Measurements from ENCODE around the gene PTPRF.

The PTPRF gene

DNA sequence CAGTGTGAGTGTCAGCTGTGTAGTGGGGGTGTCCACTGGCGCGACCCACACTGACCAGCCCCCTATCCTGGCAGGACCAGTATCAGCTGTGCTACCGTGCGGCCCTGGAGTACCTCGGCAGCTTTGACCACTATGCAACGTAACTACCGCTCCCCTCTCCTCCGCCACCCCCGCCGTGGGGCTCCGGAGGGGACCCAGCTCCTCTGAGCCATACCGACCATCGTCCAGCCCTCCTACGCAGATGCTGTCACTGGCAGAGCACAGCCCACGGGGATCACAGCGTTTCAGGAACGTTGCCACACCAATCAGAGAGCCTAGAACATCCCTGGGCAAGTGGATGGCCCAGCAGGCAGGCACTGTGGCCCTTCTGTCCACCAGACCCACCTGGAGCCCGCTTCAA is 91.2 kb downstream of the PTPRF start:
- Histone ChIP-seq H3K27me3 (no peaks in the 10 kb centered on the region), H3K9me3 (no peaks in the 10 kb centered on the region), H3K36me3 (no peaks in the 10 kb centered on the region), H3K4me3 (ENCODE audit: low read depth, low read length) (no peak overlapping the region), H3K4me1 (no peaks in the 10 kb centered on the region)
- TF ChIP-seq, protein P1, sequence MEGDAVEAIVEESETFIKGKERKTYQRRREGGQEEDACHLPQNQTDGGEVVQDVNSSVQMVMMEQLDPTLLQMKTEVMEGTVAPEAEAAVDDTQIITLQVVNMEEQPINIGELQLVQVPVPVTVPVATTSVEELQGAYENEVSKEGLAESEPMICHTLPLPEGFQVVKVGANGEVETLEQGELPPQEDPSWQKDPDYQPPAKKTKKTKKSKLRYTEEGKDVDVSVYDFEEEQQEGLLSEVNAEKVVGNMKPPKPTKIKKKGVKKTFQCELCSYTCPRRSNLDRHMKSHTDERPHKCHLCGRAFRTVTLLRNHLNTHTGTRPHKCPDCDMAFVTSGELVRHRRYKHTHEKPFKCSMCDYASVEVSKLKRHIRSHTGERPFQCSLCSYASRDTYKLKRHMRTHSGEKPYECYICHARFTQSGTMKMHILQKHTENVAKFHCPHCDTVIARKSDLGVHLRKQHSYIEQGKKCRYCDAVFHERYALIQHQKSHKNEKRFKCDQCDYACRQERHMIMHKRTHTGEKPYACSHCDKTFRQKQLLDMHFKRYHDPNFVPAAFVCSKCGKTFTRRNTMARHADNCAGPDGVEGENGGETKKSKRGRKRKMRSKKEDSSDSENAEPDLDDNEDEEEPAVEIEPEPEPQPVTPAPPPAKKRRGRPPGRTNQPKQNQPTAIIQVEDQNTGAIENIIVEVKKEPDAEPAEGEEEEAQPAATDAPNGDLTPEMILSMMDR (IDR thresholded peaks at IDR 0.05; ENCODE audit: low read depth, low read length): no peak
- DNase-seq: no peak

DNA sequence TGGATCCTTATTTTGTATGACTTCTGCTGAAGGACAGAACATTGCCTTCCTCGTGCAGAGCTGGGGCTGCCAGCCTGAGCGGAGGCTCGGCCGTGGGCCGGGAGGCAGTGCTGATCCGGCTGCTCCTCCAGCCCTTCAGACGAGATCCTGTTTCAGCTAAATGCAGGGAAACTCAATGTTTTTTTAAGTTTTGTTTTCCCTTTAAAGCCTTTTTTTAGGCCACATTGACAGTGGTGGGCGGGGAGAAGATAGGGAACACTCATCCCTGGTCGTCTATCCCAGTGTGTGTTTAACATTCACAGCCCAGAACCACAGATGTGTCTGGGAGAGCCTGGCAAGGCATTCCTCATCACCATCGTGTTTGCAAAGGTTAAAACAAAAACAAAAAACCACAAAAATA is 91.8 kb downstream of the PTPRF start:
- DNase-seq: no peak
- no peaks in the 10 kb centered on the region for H3K36me3 ChIP-seq
- no peak overlapping the region for H3K4me3 ChIP-seq (ENCODE audit: low read depth, low read length)
- TF ChIP-seq, protein P1 (IDR thresholded peaks at IDR 0.05; ENCODE audit: low read depth, low read length): no peak
- H3K9me3 ChIP-seq: no peaks in the 10 kb centered on the region
- no peaks in the 10 kb centered on the region for H3K4me1 ChIP-seq
- H3K27me3 ChIP-seq: no peaks in the 10 kb centered on the region

DNA sequence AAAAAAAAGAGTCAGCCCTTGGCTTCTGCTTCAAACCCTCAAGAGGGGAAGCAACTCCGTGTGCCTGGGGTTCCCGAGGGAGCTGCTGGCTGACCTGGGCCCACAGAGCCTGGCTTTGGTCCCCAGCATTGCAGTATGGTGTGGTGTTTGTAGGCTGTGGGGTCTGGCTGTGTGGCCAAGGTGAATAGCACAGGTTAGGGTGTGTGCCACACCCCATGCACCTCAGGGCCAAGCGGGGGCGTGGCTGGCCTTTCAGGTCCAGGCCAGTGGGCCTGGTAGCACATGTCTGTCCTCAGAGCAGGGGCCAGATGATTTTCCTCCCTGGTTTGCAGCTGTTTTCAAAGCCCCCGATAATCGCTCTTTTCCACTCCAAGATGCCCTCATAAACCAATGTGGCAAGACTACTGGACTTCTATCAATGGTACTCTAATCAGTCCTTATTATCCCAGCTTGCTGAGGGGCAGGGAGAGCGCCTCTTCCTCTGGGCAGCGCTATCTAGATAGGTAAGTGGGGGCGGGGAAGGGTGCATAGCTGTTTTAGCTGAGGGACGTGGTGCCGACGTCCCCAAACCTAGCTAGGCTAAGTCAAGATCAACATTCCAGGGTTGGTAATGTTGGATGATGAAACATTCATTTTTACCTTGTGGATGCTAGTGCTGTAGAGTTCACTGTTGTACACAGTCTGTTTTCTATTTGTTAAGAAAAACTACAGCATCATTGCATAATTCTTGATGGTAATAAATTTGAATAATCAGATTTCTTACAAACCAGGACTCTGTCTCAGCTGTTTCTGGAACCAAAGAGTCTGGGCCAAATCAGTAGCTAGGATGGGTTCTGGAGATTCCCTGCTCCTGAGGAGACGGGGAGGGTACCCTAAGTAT is 92.5 kb downstream of the PTPRF start:
- Histone ChIP-seq H3K9me3 (no peaks in the 10 kb centered on the region), H3K36me3 (no peaks in the 10 kb centered on the region), H3K27me3 (no peaks in the 10 kb centered on the region), H3K4me1 (no peaks in the 10 kb centered on the region), H3K4me3 (ENCODE audit: low read depth, low read length) (no peak overlapping the region)
- no peak for DNase-seq
- TF ChIP-seq, protein P1 (IDR thresholded peaks at IDR 0.05; ENCODE audit: low read depth, low read length): no peak

DNA sequence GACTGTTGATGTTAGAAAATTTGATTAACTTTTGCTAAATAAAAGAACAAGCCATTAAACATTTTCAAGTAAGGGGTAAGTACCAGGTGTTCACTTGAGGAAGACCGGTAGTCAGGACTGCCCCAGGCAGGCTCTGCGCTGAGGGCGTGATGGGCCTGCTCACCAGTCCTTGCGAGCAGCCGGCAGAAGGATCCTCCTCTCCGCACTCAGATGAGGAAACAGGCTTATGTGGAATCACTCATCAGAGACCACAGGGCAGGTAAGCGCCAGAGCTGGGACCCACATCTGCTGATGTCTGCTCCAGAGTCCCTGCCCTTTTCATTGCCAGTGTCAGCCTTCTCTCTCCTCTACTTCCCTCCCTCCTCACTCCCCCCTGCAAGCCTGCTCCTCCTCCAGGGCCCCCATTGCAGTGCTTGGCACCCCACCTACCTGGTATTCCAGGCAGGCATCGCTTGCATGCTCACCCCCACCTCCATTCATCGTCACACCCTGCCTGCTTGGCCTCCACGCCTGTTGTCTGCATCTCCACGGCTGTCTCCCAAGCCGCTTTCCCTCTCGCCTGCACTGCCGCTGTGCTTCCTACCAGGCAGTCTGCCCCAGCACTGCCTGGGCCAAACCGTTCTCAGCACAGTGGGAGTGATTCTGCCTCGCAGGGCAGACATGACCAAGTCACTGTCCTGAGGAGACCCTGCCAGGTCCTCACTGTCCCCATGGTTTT is 94.5 kb downstream of the PTPRF start:
- Histone ChIP-seq H3K4me3 (ENCODE audit: low read depth, low read length) (no peak overlapping the region), H3K36me3 (no peaks in the 10 kb centered on the region), H3K27me3 (no peaks in the 10 kb centered on the region), H3K9me3 (no peaks in the 10 kb centered on the region), H3K4me1 (no peaks in the 10 kb centered on the region)
- no peak for DNase-seq
- TF ChIP-seq, protein P1 (IDR thresholded peaks at IDR 0.05; ENCODE audit: low read depth, low read length): no peak

DNA sequence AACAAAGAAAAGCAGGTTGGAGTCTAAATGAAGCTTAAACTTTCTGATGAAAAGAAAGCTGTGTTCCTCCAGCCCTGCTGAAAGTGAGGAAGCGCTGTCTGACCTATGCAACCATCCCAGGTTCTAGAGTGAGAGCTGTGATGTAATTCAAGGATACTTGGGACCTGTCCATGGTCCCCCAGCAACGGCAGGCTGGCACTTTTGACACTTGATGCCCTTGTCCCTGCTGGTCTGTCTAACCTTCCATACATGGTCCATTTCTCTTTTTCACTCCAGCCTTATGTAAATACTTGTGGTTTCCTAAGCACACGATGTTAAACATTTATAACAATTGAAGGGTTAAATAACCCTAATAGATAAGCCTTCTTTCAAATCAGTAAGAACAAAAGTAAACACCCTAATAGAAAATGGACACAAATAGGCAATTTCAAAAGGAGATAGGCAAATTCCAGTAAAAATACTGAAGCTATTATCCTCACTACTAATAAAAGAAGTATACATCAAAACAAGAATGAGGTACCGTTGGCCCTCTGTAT is 101.5 kb downstream of the PTPRF start:
- DNase-seq: no peak
- TF ChIP-seq, protein P1 (IDR thresholded peaks at IDR 0.05; ENCODE audit: low read depth, low read length): no peak
- Histone ChIP-seq H3K4me3 (ENCODE audit: low read depth, low read length) (no peak overlapping the region), H3K4me1 (no peaks in the 10 kb centered on the region), H3K27me3 (no peaks in the 10 kb centered on the region), H3K9me3 (no peaks in the 10 kb centered on the region), H3K36me3 (no peaks in the 10 kb centered on the region)

All from BE2C (cell line).